VCaP (cell line): ENCODE data around the gene UBFD1.

Experiments
- H3K27ac ChIP-seq: fragments of 450-650 bp; 2 replicates; pipeline ENCODE4 v1.5.1; 2017
- CTCF ChIP-seq: fragments of 450-650 bp; conservative IDR thresholded peaks from 2 replicates; pipeline ENCODE4 v1.5.1; 2017; ENCODE audit warnings: mild to moderate bottlenecking, moderate library complexity

Gene UBFD1

DNA sequence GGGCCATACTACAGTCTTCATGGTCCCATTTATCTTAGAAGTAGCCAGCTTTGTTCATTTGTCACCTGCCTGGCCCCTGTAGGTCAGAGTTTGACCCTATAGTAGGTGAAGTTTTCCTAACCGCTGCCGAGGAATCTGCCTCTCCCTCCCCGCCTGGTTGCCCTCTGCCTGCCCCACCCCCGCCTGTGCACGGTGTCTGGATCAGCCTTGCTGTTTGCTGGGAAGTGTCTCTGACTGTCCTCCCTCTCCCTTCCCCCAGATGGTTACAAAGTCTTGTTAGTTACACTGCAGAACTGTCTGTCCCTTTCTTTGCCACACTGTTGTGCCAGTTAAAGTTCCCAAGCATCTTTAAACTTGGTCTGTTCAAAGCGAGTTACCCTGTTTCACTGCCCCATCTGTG lies 5.7 kb downstream of the UBFD1 start:
- no peak overlapping the region for H3K27ac ChIP-seq
- no peak for TF ChIP-seq CTCF

- TF ChIP-seq CTCF: no peak
- H3K27ac ChIP-seq: no peak overlapping the region
Measured at GRCh38 chr16:23564575-23565363, 7.2 kb downstream of the UBFD1 start.

DNA sequence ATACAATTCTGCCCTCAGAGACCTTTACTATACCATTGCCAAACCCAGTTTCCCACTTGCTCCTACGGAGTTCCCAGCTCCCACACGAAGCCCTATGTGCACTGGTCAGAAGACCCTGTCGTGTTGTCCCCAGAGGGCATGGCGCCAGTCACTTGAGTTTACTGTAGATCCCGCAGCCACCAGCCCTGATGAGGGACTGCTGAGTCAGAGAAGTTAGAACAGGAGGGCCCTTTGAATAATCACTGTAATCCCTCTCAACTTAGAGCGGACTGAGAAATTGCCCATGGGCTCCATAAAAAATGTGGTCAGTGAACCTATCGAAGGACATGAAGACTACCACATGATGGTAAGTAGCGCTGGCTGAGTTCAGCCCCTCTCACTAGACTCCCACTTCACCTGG lies 9.2 kb downstream of the UBFD1 start:
- no peak for TF ChIP-seq CTCF
- H3K27ac ChIP-seq: no peak overlapping the region

GRCh38 chr16:23567602-23568001 lies 10.1 kb downstream of the UBFD1 start:
- no peak for TF ChIP-seq CTCF
- no peak overlapping the region for H3K27ac ChIP-seq

- no peak overlapping the region for H3K27ac ChIP-seq
- no peak for TF ChIP-seq CTCF
Measured at GRCh38 chr16:23570992-23571632, 13.6 kb downstream of the UBFD1 start.

DNA sequence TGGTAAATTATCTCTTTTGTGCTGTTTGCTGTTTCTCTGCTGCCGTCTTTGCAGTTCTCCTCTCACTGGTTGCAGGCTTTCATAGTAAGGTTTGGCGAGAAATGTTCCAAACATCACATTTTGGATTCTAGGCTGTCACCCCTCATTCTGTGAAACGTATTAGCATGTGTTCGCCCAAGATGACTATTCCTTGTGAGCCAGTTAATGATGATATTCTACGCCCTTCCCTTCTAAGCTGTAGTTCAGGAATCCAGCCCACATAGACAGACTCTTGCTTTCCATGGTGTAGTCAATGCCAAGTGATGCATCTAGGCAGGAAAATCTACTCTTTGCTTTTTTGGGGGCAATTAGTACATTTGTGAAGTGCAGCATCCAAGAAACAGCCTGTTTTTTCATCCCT lies 14.4 kb downstream of the UBFD1 start:
- no peak for TF ChIP-seq CTCF
- no peak overlapping the region for H3K27ac ChIP-seq

- no peak for TF ChIP-seq CTCF
- no peak overlapping the region for H3K27ac ChIP-seq
Measured at GRCh38 chr16:23572394-23572793, 14.9 kb downstream of the UBFD1 start.
